Astrocyte (in vitro differentiated cells and primary cell): ENCODE measurements around the gene HIPK2.

ENCODE experiments used
- CTCF ChIP-seq: IDR thresholded peaks from 2 replicates; pipeline ENCODE4 v1.5.1; 2011; ENCODE audit warnings: low read depth, mild to moderate bottlenecking, inconsistent platforms, low read length, moderate library complexity; ENCODE audit not compliant: insufficient read depth
- EZH2 ChIP-seq: IDR thresholded peaks from 2 replicates; pipeline ENCODE4 v1.6.1; 2012; ENCODE audit warnings: mild to moderate bottlenecking, low read length, inconsistent platforms; ENCODE audit not compliant: insufficient read depth

DNA sequence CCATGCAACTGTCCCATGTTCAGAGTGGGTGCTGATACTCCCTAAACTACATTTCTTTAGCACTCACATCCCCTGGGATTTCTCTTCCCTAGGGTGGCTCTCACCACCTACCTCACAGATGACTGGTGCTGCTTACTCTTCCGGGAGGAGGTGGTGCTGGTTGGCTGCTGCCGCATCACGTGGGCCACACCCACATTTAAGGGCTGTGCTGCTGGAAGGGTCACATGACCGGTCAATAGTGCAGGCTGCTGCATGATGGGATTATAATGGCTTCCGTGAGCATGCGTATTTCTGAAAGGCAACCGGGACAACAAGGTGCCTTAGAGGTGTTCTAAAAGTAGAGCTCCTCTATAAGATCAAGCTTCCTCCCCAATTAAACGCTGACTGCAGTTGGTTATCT lies 177.5 kb downstream of the HIPK2 start:
- TF ChIP-seq EZH2 = no peak
- no peak for TF ChIP-seq CTCF
